T1000 (cell line): ENCODE results near the gene ZNF142.

Experiments
- DNase-seq: peaks from one replicate; lab custom pipeline; 2025; ENCODE audit warnings: mixed read lengths; lab: John Stamatoyannopoulos, UW

Gene ZNF142

DNA sequence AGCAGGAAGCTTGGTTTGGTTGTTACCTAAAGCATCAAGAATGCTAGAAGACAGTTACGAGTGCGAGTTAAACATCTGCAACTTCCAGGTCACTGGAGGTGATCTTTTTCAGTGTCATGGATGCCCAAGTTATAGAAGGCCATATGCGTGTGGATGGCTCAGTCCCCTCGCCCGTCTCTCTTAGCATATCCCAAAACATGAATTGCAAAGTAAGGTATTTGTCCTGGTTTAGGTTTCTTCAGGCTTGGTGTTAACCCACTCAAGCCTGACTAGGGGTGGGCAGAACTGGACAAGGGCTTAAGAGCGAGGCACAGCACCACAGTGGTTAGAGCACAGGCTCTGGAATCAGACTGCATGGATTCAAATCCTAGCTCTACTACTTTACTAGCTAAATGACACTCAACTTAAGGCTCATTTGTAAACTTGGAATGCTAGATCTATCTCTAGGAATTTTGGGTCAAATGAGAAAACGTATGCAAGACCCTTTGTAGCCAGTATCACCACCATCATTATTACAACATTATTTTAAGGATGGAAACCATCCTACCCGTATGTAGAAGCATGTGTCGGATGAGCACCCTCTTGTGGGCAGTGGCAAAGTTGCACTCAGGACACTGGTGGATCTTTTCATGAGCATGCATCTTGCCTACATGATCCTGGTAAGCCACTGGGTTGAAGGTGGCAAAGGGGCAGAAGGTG, 11.2 kb downstream of the ZNF142 start:
- peak; percentile 35 for DNase-seq

DNA sequence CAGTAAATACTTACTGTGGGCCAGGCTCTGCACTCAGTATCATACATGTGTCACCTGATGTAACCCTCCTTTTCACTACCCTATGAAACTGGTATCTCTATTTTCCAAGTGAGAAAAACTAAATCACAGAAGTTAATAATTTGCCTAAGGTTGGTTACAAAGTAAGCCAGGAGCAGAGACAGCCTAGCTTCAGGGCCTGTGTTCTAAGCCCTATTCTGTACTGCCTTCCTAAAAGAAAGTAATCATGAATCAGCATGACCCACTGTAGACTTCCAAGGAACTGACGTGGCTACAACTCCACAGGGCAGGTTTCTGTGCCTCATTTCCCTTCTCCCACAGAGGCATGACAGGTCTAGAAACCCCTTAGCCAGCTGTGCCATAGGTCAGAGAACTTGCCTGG, 14.3 kb downstream of the ZNF142 start:
- DNase-seq: no peak

DNA sequence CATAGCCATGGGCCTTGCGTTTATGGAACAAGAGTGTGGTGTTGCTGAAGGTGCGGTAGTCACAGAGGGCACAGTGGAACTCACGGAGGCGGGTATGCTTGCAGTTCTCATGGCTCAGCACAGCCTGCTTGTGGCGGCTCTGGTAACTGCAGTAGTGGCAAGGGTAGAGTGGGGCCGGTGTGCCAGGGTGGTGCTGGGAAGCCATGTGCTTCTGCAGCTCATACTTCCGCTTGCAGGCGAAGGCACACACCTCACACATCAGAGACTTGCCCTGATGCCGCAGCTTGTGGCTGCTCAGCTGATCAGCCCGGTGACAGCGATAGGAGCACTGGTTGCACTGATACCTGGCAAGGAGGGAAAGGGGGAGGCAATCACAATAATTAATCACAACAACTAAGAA, 14.7 kb downstream of the ZNF142 start:
- no peak for DNase-seq

DNA sequence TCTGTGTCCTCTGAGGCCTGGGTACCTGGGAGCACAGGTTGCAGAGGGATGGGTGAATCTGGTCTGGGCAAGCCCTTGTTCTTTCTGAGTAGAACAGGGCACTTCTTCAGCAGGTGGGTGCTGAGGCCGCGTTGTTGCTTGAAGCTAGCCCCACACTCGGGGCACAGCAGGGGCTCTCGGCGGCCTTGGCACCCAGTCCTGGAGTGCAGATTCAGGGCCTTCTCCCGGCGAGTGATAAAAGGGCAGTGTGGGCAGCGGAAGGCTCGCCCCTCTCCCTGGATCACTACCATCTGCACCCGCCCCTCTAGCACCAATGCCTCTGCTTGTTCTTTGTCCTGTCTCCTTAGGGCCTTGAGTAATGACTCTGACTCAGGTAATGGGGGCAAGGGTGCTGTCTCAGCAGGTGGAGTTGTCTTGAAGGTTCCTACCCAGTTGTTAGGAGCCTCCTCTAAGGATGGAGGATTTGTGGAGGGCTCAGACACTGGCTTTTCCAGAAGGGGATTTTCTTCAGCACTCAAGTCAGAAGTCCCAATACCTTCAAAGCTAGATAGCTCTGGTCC, 15.6 kb downstream of the ZNF142 start:
- no peak for DNase-seq

DNA sequence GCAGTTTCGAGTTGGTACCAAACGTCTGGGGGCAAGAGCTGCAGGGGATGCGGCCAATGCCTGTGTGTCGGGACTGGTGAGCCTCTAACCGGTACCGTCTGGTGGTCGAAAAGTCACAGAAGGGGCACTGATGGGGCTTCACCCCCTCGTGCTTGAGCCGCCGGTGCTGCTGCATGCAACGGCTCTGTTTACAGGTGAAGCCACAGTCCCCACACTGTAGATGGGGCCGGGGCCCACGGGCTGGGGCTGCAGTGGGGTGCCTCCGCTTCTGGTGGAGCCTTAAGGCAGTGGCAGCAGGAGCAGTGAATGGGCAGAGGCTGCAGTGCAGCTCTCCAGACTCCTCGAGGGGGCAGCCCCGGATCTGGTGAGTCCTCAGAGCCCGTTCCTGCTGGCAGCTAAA, 16.6 kb downstream of the ZNF142 start:
- no peak for DNase-seq

DNA sequence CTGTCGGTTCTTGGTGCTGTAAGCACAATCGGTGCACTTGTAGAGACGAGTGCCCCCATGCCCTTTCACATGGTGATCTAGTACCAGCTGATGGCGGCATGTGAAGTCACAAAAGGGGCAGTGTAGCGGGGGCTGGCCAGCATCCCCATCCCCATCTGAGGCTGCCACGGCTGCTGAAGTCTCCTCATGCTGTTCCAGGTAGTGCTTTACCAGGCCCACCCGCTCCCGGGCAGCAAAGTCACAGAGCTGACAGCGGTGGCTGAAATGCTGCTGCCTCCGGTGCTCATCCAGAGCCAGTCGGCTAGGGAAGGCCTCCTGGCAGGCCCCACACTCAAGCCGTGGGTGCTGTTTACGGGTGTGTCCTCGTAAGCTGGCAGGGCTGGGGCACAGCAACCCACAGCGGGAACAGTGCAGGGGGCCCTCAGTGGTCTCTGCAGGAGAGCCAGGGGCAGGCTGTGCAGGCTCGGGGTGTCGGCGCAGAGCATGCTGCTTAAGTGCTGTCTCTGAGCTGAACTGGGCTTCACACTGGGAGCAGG, 17.2 kb downstream of the ZNF142 start:
- DNase-seq: no peak

DNA sequence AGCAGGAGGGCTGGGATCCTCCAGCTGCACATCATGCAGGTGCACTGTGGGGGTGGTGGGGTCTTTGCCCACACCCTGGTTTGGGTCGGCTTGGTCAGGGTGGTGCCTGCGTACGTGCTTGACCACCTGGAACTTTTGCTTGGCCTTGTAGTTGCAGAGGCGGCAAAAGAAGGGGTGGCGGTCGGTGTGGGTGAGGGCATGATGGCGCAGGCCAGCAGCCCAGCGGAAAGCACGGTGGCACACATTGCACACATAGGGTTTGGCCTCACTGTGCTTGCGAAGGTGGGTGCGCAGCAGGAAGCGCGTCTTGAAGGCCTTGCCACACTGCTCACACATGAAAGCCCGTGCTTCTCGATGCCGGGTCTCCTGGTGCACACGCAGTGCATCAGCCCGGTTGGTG, 21.1 kb downstream of the ZNF142 start:
- DNase-seq: no peak

DNA sequence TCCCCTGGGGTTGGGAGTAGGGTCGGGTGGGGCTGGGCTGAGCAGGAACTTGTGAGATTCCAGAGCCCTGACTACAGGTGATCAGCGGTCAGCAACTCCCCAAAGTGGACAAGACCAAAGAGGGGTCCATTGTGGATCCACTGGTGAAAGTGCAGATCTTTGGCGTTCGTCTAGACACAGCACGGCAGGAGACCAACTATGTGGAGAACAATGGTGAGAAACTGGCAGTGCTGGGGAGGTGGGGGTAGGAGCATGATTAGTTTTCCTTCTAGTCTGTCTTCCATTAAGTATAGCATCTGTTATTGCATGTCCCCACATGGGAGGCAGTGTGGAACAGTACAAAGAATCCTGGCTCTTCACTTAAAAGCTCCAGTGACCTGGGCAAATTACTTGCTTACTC, 23.7 kb downstream of the ZNF142 start:
- DNase-seq: no peak

DNA sequence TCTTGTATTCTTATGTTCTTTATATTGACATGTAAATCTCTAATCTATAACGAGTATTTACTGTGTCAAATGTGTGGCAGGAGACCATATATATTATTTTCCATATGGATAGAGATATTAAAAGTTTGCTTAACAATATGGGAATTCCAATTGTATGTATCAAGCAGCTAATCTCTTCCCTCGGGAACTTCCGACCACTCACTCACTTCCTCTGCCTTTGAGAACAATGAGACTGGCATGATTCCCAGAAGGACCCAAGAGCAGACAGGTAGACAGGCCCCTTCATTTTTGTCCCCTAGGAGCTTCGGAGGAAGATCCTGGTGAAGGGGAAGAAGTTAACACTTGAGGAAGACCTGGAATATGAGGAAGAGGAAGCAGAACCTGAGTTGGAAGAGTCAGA, 27.6 kb downstream of the ZNF142 start:
- DNase-seq: no peak

DNA sequence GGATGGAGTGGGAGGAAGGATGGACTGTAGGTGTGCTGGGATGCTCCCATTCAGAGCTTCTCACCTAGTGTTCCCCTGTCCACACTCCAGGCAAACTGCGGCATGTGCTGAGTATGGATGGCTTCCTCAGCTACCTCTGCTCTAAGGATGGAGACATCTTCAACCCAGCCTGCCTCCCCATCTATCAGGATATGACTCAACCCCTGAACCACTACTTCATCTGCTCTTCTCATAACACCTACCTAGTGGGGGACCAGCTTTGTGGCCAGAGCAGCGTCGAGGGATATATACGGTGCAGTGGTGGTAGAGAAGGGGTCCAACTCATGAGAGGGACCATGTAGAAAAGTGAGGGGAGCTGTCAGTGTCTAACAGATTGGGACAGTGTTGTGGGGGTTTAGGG, 31.5 kb downstream of the ZNF142 start:
- no peak for DNase-seq

DNA sequence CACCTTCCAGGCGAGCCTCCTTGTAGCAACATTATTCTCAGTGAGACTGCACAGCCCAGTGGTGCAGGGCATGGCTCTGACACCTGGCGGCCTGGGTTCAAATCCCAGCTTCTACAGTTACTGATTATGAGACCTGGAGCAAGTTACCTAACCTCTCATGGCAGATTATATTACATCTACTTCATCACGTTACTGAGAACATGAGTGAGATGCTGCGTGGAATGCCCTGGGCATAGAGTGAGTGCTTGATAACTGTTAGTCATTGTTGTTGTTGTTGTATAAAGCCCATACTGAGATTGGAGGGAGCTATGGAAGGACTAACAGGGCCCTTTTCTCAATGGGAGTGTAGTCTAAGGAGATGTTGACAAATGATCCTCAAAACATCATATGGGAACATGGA, 33.1 kb downstream of the ZNF142 start:
- no peak for DNase-seq

DNA sequence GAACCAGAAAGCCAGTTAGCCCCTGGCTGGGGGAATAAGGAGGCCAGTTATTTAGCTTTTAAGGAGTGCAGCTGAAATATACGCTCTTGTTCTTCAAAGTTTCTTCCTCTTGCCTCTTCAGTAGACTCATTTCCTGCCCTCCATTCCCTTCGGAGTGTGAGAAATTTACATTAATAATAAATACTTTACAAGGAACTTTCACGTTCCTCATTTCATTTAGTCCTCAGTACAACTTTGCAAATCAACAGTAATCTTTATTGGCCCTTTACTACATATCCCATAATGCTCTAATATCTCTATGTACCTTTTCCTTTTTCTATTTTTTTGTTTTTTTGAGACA, 36.1 kb downstream of the ZNF142 start:
- no peak for DNase-seq

DNA sequence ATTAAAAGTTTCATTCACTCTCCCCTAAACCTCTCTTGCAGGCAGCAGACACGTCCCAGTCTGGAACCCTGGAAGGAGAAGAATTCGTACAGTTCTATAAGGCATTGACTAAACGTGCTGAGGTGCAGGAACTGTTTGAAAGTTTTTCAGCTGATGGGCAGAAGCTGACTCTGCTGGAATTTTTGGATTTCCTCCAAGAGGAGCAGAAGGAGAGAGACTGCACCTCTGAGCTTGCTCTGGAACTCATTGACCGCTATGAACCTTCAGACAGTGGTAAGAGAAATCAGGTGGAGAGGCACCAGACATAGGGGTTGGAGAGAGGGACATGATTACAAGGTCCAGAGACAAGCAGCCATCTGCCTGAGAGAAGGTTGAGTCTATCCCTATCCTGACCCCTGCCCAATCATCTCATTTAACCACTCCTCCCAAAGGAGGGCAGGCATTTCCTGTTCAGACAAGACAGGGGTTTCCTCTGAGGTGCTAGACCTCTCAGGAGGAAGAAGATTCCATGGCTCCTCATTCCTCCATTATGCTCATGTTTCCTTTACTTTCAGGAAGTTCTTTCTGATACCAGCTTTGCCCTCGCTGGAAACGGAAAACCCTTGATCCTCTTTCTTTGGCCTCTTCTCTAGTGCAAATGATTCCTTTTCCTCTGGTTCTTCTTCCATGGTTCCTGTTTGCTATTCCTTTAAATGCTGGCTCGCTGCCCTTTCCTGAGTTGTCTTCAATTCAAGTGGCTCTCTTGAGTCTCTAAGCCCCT, 36.6 kb downstream of the ZNF142 start:
- DNase-seq: no peak

DNA sequence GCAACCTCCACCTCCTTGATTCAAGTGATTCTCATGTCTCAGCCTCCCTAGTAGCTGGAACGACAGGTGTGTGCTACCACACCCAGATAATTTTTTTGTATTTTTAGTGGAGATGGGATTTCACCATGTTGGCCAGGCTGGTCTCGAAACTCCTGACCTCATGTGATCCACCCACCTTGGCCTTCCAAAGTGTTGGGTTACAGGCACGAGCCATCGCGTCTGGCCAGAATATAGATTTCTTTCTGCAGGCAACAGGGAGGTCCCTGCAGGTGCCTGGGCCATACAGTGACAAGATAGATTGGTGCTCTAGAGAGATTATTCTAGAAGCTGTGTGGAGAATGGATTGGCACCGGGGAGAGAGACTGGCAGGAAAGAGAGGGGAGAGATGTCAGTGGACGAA, 38.4 kb downstream of the ZNF142 start:
- DNase-seq: no peak

DNA sequence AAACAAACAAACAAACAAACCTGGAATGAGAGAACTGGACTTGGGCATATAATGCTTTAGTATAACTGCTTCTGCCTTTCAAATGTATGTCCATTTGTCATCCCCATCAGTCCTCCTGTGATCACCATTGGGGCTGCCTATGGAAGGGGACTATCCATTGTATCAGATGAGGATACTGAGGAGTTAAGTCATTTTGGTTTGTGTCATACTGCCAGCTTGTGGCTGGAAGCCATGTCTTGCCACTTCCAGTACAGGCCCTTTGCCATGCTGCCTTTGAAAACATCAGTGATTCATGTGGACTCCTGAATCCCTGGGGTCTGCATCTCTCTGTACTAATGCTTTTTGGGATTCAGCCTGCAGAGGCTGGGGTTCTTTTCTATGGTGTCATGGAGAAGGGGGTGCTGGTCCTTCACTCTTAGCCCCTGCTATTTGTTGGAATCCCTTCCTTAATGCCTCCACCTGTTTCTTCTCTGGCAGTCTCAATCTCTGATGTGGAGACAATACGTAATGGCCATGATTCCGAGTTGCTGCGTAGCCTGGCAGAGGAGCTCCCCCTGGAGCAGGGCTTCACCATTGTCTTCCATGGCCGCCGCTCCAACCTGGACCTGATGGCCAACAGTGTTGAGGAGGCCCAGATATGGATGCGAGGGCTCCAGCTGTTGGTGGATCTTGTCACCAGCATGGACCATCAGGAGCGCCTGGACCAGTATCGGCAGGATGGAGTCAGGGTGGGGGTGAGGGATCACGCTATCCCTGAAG, 41.1 kb downstream of the ZNF142 start:
- no peak for DNase-seq

DNA sequence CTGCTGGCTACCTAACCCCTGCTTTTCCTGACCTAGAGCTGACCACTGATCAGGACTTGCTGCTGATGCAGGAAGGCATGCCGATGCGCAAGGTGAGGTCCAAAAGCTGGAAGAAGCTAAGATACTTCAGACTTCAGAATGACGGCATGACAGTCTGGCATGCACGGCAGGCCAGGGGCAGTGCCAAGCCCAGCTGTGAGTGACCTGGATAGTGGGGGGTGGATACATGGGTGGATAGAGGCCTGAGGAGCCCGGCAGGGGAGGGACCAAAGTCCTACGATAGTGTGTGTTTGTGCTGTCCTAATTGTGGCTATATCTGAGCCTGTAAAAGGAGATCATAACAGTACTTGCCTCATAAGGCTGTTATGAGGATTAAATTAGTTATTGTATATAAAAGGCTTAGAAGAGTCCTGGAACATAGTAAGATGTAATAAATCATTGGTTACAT, 43.5 kb downstream of the ZNF142 start:
- no peak for DNase-seq

DNA sequence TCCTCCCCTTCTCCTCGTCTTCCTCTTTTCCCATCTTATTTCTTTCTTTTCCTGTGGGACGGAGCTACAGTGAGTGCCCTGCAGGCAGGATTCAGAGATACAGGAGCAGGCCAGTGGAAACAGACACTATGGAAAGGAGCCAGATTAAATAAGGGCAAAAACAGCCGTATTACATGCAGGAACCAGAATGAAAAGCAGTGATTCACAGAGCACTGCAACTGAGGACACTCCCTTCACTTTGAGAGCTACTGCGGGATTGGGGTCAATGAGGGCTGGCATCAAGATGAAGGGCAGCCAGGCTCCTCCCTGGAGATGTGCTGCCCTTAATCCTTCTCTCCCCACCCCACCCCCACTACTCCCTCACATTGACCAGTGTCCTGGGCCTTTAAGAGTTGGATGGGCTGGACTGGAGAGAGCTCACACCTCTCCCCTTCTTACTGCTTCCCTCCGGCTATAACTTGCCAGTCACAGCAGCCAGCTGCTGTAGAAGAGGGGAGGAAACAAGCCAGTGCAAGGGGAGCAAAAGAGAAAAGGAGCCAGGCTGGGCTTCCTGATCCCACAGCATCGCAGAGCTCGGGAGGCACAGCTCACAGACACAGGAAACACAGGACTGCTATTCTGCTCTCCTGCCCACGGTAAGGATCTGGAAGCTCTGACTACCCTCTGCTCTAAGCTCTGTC, 51.8 kb downstream of the ZNF142 start, which contains the start of gene PLCD4:
PLCD4 (plus strand) TSS at position 464 of the 680 bp plus-strand sequence. CDS start 7,841 bp downstream, outside the sequence.
- DNase-seq: peak; percentile 67

DNA sequence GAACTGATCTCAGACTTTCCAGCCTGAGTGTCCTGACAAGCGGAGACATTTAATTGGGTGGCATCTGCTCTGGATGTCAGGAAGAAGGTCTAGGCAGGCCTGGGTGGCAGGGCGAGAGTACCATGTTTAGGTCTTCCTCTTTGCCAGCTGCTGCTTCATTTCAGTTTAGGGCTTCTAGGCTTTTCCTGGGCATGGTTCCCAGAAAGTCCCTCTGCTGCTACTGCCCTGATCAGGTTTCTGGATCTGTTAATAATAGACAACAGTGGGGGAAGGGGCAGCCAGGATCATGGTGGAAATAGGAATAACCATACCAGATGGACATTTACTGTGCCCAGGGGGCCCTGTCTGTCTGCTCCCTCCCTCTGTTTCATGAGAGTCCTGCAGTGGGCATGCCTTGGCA, 54.0 kb downstream of the ZNF142 start:
- DNase-seq: no peak
